GOT3 (cell line): ENCODE results near the gene RHOB.

Experiments
- DNase-seq: peaks from one replicate; lab custom pipeline; 2025; ENCODE audit warnings: mixed read lengths; lab: John Stamatoyannopoulos, UW

The RHOB gene

GRCh38 chr2:20475567-20475952, 28.7 kb downstream of the RHOB start:
- DNase-seq, result no peak

- no peak for DNase-seq
These were observed 29.6 kb downstream of the RHOB start for GRCh38 chr2:20476481-20476880.

GRCh38 chr2:20476950-20477349, 30.1 kb downstream of the RHOB start:
- DNase-seq, result no peak

GRCh38 chr2:20478961-20479360, 32.1 kb downstream of the RHOB start:
- no peak for DNase-seq

GRCh38 chr2:20479835-20480234, 33.0 kb downstream of the RHOB start:
- DNase-seq, result no peak

GRCh38 chr2:20480913-20481312, 34.0 kb downstream of the RHOB start:
- no peak for DNase-seq

- no peak for DNase-seq
These were observed 35.0 kb downstream of the RHOB start for GRCh38 chr2:20481798-20482405.

- DNase-seq, result no peak
These were observed 35.9 kb downstream of the RHOB start for GRCh38 chr2:20482725-20483124.

GRCh38 chr2:20483194-20483895, 36.5 kb downstream of the RHOB start:
- DNase-seq, result no peak

- DNase-seq, result no peak
These were observed 37.3 kb downstream of the RHOB start for GRCh38 chr2:20484034-20484617.

GRCh38 chr2:20484810-20485611, 38.1 kb downstream of the RHOB start:
- DNase-seq, result no peak

- DNase-seq, result no peak
These were observed 38.9 kb downstream of the RHOB start for GRCh38 chr2:20485612-20486388.

GRCh38 chr2:20486571-20486970, 39.7 kb downstream of the RHOB start:
- DNase-seq, result no peak

GRCh38 chr2:20487030-20487391, 40.1 kb downstream of the RHOB start:
- no peak for DNase-seq

GRCh38 chr2:20487392-20488174, 40.7 kb downstream of the RHOB start:
- DNase-seq, result no peak

GRCh38 chr2:20488201-20488641, 41.3 kb downstream of the RHOB start:
- no peak for DNase-seq

- DNase-seq, result no peak
These were observed 41.9 kb downstream of the RHOB start for GRCh38 chr2:20488782-20489181.

GRCh38 chr2:20490300-20491181, 43.7 kb downstream of the RHOB start:
- no peak for DNase-seq

- no peak for DNase-seq
These were observed 45.1 kb downstream of the RHOB start for GRCh38 chr2:20491739-20492531.
